ENCODE data around the gene ADGRG3. TPM values are rescaled to one million over a fixed set of nuclear protein-coding genes. Genes with fewer than 3 reads are reported as not detected.

Gene ADGRG3
- total and polyA plus RNA-seq, 2 of the 13 experiments (the other 11 are each of a cell fraction or from before 2014, with no cell fraction given): 2.7 to 11.8 TPM

GRCh38 chr16:57648581-57649442 lies 19.3 kb upstream of the ADGRG3 start (continued):
- no peak for TF ChIP-seq ZBTB8A (CRISPR knock-in tag; IDR thresholded peaks at IDR 0.05; ENCODE audit: borderline replicate concordance, low read depth)
- no peak for TF ChIP-seq CREM (IDR thresholded peaks at IDR 0.05)
- no peak for TF ChIP-seq CREM (CRISPR knock-in tag; IDR thresholded peaks at IDR 0.05)
- TF ChIP-seq CCAR2 (optimal IDR thresholded peaks at IDR 0.05; ENCODE audit: low read depth, low read length): peak; percentile 36
- peak; percentile 94; the same call in 1 of the 2 replicates for TF ChIP-seq ZNF556 (CRISPR knock-in tag; IDR thresholded peaks at IDR 0.05; ENCODE audit: borderline replicate concordance)
- TF ChIP-seq ZNF543 (CRISPR knock-in tag; IDR thresholded peaks at IDR 0.05): peak; percentile 32; the same call in 1 of the 2 replicates
- TF ChIP-seq ZBTB49 (CRISPR knock-in tag; IDR thresholded peaks at IDR 0.05; ENCODE audit: borderline replicate concordance): no peak
- TF ChIP-seq ZNF883 (CRISPR knock-in tag; IDR thresholded peaks at IDR 0.05; ENCODE audit: not compliant biosample characterization): no peak
- peak; percentile 81 for TF ChIP-seq RBM22 (optimal IDR thresholded peaks at IDR 0.05; ENCODE audit: low read length)
- TF ChIP-seq ZNF205 (CRISPR knock-in tag; IDR thresholded peaks at IDR 0.05): peak; percentile 69; the same call in 1 of the 2 replicates
- TF ChIP-seq SMARCE1 (IDR thresholded peaks at IDR 0.05; ENCODE audit: borderline replicate concordance): no peak
- TF ChIP-seq ATF1 (CRISPR knock-in tag; IDR thresholded peaks at IDR 0.05): no peak
- no peak; the same call in 1 of the 2 replicates for TF ChIP-seq RBAK (CRISPR knock-in tag; IDR thresholded peaks at IDR 0.05)
- no peak for TF ChIP-seq ZNF75D (CRISPR knock-in tag; IDR thresholded peaks at IDR 0.05; ENCODE audit: borderline replicate concordance)
- peak; percentile 55; the same call in 1 of the 2 replicates for TF ChIP-seq MAX (IDR thresholded peaks at IDR 0.05)
- TF ChIP-seq RERE (CRISPR knock-in tag; IDR thresholded peaks at IDR 0.05; ENCODE audit: low read depth): peak; percentile 56; the same call in 1 of the 2 replicates
- 0 out of 2 replicates have a peak, but pooled peaks have one; percentile 76 for TF ChIP-seq SRY (CRISPR knock-in tag; IDR thresholded peaks at IDR 0.05)
- no peak; the same call in 1 of the 2 replicates for TF ChIP-seq ZBTB20 (CRISPR knock-in tag; IDR thresholded peaks at IDR 0.05; ENCODE audit: borderline replicate concordance, low read depth)
- peak; percentile 88 for TF ChIP-seq ATF2 (CRISPR knock-in tag; IDR thresholded peaks at IDR 0.05)

Measured in HepG2 (cell line).